ENCODE results near the gene WFIKKN1. TPM values are rescaled to one million over a fixed set of nuclear protein-coding genes. Genes with fewer than 3 reads are reported as not detected.

The WFIKKN1 gene
- total RNA-seq, 1 experiment from 2014 or later, result 0.47 TPM

GRCh38 chr16:583815-584591 is 46.8 kb upstream of the WFIKKN1 start (continued):
- TF ChIP-seq REST (IDR thresholded peaks at IDR 0.05; ENCODE audit: low read depth), result no peak
- TF ChIP-seq RAD21 (IDR thresholded peaks at IDR 0.05; ENCODE audit: low read depth), result no peak
- no peak for TF ChIP-seq FOSL1 (IDR thresholded peaks at IDR 0.05; ENCODE audit: low read depth)
- TF ChIP-seq ZFX (IDR thresholded peaks at IDR 0.05), result no peak

- H3K27me3 ChIP-seq (ENCODE audit: insufficient read depth, low read length), result no peaks in the 10 kb centered on the region
- H3K27ac ChIP-seq (ENCODE audit: low read depth, low read length), result no peak overlapping the region
- ATAC-seq (peak; percentile 35), DNase-seq (ENCODE audit: low read depth, low spot score) (no peak)
- H3K4me1 ChIP-seq (ENCODE audit: control insufficient read depth in 1 of 2, insufficient read depth in 2 of 2, low read length in 2 of 2), result peaks cover 2 to 12% of the 10 kb centered on the region in 2 experiments; a peak in 2 of 4 replicates
- H3K36me3 ChIP-seq (ENCODE audit: control insufficient read depth in 1 of 2, insufficient read depth in 2 of 2, low read length in 2 of 2), result no peaks in the 10 kb centered on the region
- POLR2A ChIA-PET, result no interaction called here
- H4K20me1 ChIP-seq (ENCODE audit: insufficient read depth), result no peaks in the 10 kb centered on the region
- H3K9me2 ChIP-seq (ENCODE audit: insufficient read depth), result no peaks in the 10 kb centered on the region
- intact Hi-C loops (cut with micrococcal nuclease), result no loop called here
- no peak overlapping the region for H2AFZ ChIP-seq (ENCODE audit: low read depth, low read length, poor library complexity, severe bottlenecking)
- RAD21 ChIA-PET (ENCODE audit: low non-redundant PET in 1 of 2, low total read pairs in 2 of 2, uncharacterized antibody in 2 of 2, unreplicated experiment in 2 of 2), result no interaction called here
- H3K4me3 ChIP-seq (replicated peaks in 1 of 2; ENCODE audit: low read depth in 1 of 2, low read length in 2 of 2), result no peak overlapping the region
- CTCF ChIA-PET, result interaction anchor here (1.1 to 1.2 kb wide), 2 partner anchors 8 to 194 kb away, joined by 3 to 4 read pairs; no protein-coding TSS in a partner anchor
- H3K4me2 ChIP-seq (ENCODE audit: low read length), result no peak overlapping the region
- 0 out of 6 replicates have a peak, but pooled peaks of 1 of the 3 experiments have one; percentile 14 for TF ChIP-seq CTCF (IDR thresholded peaks at IDR 0.05 in 2 of 3, conservative IDR thresholded peaks at IDR 0.05 in 1 of 3; ENCODE audit: borderline replicate concordance in 1 of 3, insufficient read depth in 1 of 3, low read depth in 2 of 3, low read length in 2 of 3)
- peak; percentile 34; the same call in 1 of the 2 replicates for TF ChIP-seq MAX (IDR thresholded peaks at IDR 0.05)
- no peak for TF ChIP-seq POLR2AphosphoS5 (IDR thresholded peaks at IDR 0.05; ENCODE audit: low read depth, low read length)
- H3K79me2 ChIP-seq (ENCODE audit: insufficient read depth, low read length), result peaks cover 12% of the 10 kb centered on the region; the same call in 1 of the 2 replicates
- no peaks in the 10 kb centered on the region for H3K9me3 ChIP-seq (ENCODE audit: control insufficient read depth in 1 of 2, insufficient read depth in 1 of 2, low read depth in 1 of 2, low read length in 2 of 2)
- H3K9ac ChIP-seq (ENCODE audit: low read length), result no peak overlapping the region
- no TSS peak for BruUV-seq (replicated peaks)
Observed at GRCh38 chr16:585351-585750, 45.4 kb upstream of the WFIKKN1 start.
